HepG2 (cell line): ENCODE data around the gene ASB9.

Experiments used
- MTA3 ChIP-seq: sonication (generic); formaldehyde crosslinking; IDR thresholded peaks from 2 replicates; pipeline ENCODE4 v1.4.0; 2020; ENCODE audit warnings: missing genetic modification reagents
- NFYB ChIP-seq: sonication (generic); formaldehyde crosslinking; IDR thresholded peaks from 2 replicates; pipeline ENCODE4 v1.4.0; 2020; ENCODE audit warnings: missing genetic modification reagents
- POLR2A ChIP-seq, 2 experiments: IDR thresholded peaks; 2 replicates each; pipeline ENCODE4 v1.6.1; 2011; ENCODE audit warnings: low read depth in 2 of 2, low read length in 2 of 2, mild to moderate bottlenecking in 1 of 2, moderate library complexity in 1 of 2; ENCODE audit not compliant: insufficient read depth in 1 of 2
- SP2 ChIP-seq: sonication (generic); formaldehyde crosslinking; IDR thresholded peaks from 2 replicates; pipeline ENCODE4 v1.5.1; 2020; ENCODE audit warnings: mild to moderate bottlenecking, missing genetic modification reagents
- ZBTB8A ChIP-seq: sonication (generic); formaldehyde crosslinking; IDR thresholded peaks from 2 replicates; pipeline ENCODE4 v1.4.0; 2020; ENCODE audit warnings: mild to moderate bottlenecking, low read depth, missing genetic modification reagents, borderline replicate concordance
- ZIK1 ChIP-seq: sonication (generic); formaldehyde crosslinking; IDR thresholded peaks from 2 replicates; pipeline ENCODE4 v1.5.0; 2020; ENCODE audit warnings: mild to moderate bottlenecking, low read depth, missing genetic modification reagents, borderline replicate concordance
- ZNF292 ChIP-seq: sonication (generic); formaldehyde crosslinking; IDR thresholded peaks from 2 replicates; pipeline ENCODE4 v1.8.1; 2022; ENCODE audit warnings: mild to moderate bottlenecking, low read depth, missing genetic modification reagents, borderline replicate concordance
- TF ChIP-seq, protein P1 (sequence below): sonication (generic); formaldehyde crosslinking; IDR thresholded peaks from 2 replicates; pipeline ENCODE4 v1.5.0; 2020; ENCODE audit warnings: mild to moderate bottlenecking, missing genetic modification reagents, moderate library complexity

DNA sequence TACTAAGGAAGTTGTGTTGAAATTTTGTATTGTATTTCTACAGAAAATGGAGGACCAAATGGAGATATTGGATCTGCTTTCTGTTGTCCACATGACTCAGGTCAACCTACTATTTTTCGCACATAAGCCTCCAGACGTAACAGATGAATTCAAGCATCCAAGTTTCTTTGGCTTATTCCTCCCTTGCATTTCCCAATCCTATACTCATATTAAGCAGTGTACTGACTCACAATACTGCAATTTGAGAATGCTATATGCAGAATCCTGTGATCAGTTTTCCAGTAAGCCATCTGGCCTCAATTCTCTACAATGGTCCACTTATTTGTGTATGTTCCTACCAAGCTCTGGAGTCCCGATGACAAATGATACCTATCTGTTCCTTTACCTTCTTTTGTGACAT lies 75.7 kb downstream of the ASB9 start:
- TF ChIP-seq NFYB (CRISPR knock-in tag) = no peak
- TF ChIP-seq ZNF292 (CRISPR knock-in tag) = no peak
- no peak for TF ChIP-seq POLR2A (IDR thresholded peaks at IDR 0.05; ENCODE audit: insufficient read depth in 1 of 2, low read depth in 2 of 2, low read length in 2 of 2)
- no peak for TF ChIP-seq ZBTB8A (CRISPR knock-in tag)
- TF ChIP-seq MTA3 (CRISPR knock-in tag) = no peak
- TF ChIP-seq SP2 (CRISPR knock-in tag) = no peak
- TF ChIP-seq, protein P1, sequence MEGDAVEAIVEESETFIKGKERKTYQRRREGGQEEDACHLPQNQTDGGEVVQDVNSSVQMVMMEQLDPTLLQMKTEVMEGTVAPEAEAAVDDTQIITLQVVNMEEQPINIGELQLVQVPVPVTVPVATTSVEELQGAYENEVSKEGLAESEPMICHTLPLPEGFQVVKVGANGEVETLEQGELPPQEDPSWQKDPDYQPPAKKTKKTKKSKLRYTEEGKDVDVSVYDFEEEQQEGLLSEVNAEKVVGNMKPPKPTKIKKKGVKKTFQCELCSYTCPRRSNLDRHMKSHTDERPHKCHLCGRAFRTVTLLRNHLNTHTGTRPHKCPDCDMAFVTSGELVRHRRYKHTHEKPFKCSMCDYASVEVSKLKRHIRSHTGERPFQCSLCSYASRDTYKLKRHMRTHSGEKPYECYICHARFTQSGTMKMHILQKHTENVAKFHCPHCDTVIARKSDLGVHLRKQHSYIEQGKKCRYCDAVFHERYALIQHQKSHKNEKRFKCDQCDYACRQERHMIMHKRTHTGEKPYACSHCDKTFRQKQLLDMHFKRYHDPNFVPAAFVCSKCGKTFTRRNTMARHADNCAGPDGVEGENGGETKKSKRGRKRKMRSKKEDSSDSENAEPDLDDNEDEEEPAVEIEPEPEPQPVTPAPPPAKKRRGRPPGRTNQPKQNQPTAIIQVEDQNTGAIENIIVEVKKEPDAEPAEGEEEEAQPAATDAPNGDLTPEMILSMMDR = no peak
- no peak for TF ChIP-seq ZIK1 (CRISPR knock-in tag)
